Measurements from ENCODE around the gene SRD5A1. TPM values are rescaled to one million over a fixed set of nuclear protein-coding genes. Genes with fewer than 3 reads are reported as not detected.
A peak's percentile ranks its signal among the peaks of the same experiment; 100 is the strongest.

Gene SRD5A1
- polyA plus RNA-seq, 1 experiment = 20.7 TPM

- peak overlapping the region; percentile 91 for H3K4me3 ChIP-seq (ENCODE audit: low read depth, low read length)
- ChIA-PET CTCF (interaction anchor here (1.5 to 2.9 kb wide), 3 partner anchors 99 to 111 kb away, joined by 3 to 35 read pairs (median 15); no protein-coding TSS in a partner anchor), POLR2A (interaction anchor here (0.7 to 2.1 kb wide), 7 partner anchors 79 to 116 kb away, joined by 3 to 18 read pairs (median 3); partner anchors contain the start of gene TENT4A)
- no peak for TF ChIP-seq CTCF (IDR thresholded peaks at IDR 0.05; ENCODE audit: low read depth, low read length)
- no peak for DNase-seq (ENCODE audit: low read depth, low spot score)
- H3K27me3 ChIP-seq (ENCODE audit: control insufficient read depth, insufficient read depth, low read length) = no peaks in the 10 kb centered on the region
- H3K9me3 ChIP-seq (ENCODE audit: control insufficient read depth, insufficient read depth, low read length) = no peaks in the 10 kb centered on the region
- H3K27ac ChIP-seq (ENCODE audit: low read depth, low read length) = no peak overlapping the region
Observed at GRCh38 chr5:6633469-6634245, 417 bp downstream of the SRD5A1 start.

DNA sequence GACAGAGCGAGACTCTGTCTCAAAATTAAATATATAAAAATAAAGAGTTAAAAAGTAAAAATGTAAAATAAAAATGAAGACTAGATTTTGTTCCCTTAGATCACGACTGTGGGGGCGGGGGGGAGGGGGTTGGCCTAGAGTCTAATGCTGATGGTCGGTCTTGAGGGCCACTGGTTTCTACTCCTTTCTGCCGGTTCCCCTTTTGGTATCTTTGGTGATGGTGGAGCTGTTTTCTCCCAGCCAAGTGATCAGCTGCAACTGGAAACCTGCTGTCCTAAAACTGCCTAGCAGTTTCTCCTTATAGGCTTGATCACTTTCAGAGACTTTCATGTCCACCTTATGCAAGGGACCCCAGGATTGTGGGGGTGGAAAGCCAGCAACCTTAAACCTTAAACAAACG, 1.1 kb downstream of the SRD5A1 start:
- POLR2A ChIA-PET = no interaction called here
- CTCF ChIA-PET = interaction anchor here (0.6 to 2.4 kb wide), 2 partner anchors 110 to 117 kb away, joined by 4 to 15 read pairs; no protein-coding TSS in a partner anchor
- no peak for TF ChIP-seq CTCF (IDR thresholded peaks at IDR 0.05; ENCODE audit: low read depth, low read length)
- no peak for DNase-seq (ENCODE audit: low read depth, low spot score)
- Histone ChIP-seq H3K4me3 (ENCODE audit: low read depth, low read length) (peak overlapping the region; percentile 91), H3K27me3 (ENCODE audit: control insufficient read depth, insufficient read depth, low read length) (no peaks in the 10 kb centered on the region), H3K9me3 (ENCODE audit: control insufficient read depth, insufficient read depth, low read length) (no peaks in the 10 kb centered on the region), H3K27ac (ENCODE audit: low read depth, low read length) (no peak overlapping the region)

- no peak for DNase-seq (ENCODE audit: low read depth, low spot score)
- Histone ChIP-seq H3K4me3 (ENCODE audit: low read depth, low read length) (peak overlapping the region; percentile 91), H3K27ac (ENCODE audit: low read depth, low read length) (no peak overlapping the region)
Observed at GRCh38 chr5:6634788-6635430, 1.7 kb downstream of the SRD5A1 start.

GRCh38 chr5:6636293-6636692, 3.1 kb downstream of the SRD5A1 start:
- Histone ChIP-seq H3K4me3 (ENCODE audit: low read depth, low read length) (no peak overlapping the region), H3K27ac (ENCODE audit: low read depth, low read length) (peak overlapping the region; percentile 34), H3K27me3 (ENCODE audit: control insufficient read depth, insufficient read depth, low read length) (no peaks in the 10 kb centered on the region), H3K9me3 (ENCODE audit: control insufficient read depth, insufficient read depth, low read length) (no peaks in the 10 kb centered on the region)
- DNase-seq (ENCODE audit: low read depth, low spot score) = no peak
- TF ChIP-seq CTCF (IDR thresholded peaks at IDR 0.05; ENCODE audit: low read depth, low read length) = no peak
- CTCF ChIA-PET = interaction anchor here (2.4 kb wide), 1 partner anchor 108 kb away, joined by 15 read pairs; no protein-coding TSS in a partner anchor
- POLR2A ChIA-PET = interaction anchor here (0.5 to 1.4 kb wide), 2 partner anchors 86 to 97 kb away, joined by 3 to 7 read pairs; no protein-coding TSS in a partner anchor

More at GRCh38 chr5:6634788-6635430, 1.7 kb downstream of the SRD5A1 start:
- Histone ChIP-seq H3K9me3 (ENCODE audit: control insufficient read depth, insufficient read depth, low read length) (no peaks in the 10 kb centered on the region), H3K27me3 (ENCODE audit: control insufficient read depth, insufficient read depth, low read length) (no peaks in the 10 kb centered on the region)
- no peak for TF ChIP-seq CTCF (IDR thresholded peaks at IDR 0.05; ENCODE audit: low read depth, low read length)
- ChIA-PET POLR2A (interaction anchor here (1.4 kb wide), 1 partner anchor 98 kb away, joined by 3 read pairs; no protein-coding TSS in a partner anchor), CTCF (interaction anchor here (0.6 to 2.4 kb wide), 2 partner anchors 110 to 116 kb away, joined by 4 to 15 read pairs; no protein-coding TSS in a partner anchor)

Data from AG04450 (cell line).